GM19463 (cell line): Measurements from ENCODE around the gene UIMC1.
"Not testable (repeated sequence)": the region's sequence is repeated elsewhere in the genome, so short reads cannot be mapped to it uniquely, and the experiment has no call there.

Experiments used
- ATAC-seq: cut with Tn5 transposase; IDR thresholded peaks from one replicate; pipeline ENCODE4 v1.9.1; 2021; ENCODE audit warnings: mild to moderate bottlenecking, moderate library complexity; ENCODE audit not compliant: unreplicated experiment

Gene UIMC1

DNA sequence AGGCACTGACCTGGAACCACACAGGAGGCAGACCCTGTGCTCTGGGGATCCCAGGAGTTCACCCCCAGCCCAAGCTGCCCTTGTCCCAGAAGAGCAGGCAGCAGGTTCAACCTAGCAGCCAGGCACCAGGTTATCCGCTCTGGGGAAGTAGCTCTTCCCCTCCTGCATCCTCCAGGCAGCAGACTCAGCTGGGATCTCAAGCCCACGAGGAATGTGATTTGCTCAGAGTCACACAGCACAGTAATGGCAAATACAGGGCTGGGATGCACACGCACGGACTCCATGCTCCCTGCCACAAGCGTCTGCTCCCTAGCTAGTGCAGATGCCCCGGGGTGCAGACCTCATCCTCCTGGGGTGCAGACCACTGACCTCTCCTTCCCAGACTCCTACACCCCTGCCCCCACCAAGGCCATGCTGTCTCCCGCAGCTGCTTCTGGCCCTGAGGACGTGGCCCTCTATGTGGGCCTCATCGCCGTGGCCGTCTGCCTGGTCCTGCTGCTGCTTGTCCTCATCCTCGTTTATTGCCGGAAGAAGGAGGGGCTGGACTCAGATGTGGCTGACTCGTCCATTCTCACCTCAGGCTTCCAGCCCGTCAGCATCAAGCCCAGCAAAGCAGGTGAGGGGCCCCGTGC, 132.9 kb downstream of the UIMC1 start:
- ATAC-seq: no peak

DNA sequence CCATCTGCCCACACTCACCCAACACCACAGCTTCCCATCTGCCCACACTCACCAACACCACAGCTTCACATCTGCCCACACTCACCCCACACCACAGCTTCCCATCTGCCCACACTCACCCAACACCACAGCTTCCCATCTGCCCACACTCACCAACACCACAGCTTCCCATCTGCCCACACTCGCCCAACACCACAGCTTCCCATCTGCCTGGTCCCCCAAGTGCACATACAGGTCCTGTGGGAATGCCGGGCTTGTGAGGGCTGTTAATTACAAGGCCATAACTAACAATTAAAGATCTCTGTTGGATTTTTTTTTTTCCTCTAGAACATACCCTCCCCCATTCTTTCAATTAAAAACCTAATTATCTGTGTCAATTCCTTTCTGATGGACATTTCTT, 133.6 kb downstream of the UIMC1 start:
- not testable (repeated sequence) for ATAC-seq

DNA sequence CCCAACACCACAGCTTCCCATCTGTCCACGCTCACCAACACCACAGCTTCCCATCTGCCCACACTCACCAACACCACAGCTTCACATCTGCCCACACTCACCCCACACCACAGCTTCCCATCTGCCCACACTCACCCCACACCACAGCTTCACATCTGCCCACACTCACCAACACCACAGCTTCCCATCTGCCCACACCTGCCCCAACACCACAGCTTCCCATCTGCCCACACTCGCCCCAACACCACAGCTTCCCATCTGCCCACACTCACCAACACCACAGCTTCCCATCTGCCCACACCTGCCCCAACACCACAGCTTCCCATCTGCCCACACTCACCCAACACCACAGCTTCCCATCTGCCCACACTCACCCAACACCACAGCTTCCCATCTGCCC, 134.0 kb downstream of the UIMC1 start:
- not testable (repeated sequence) for ATAC-seq

DNA sequence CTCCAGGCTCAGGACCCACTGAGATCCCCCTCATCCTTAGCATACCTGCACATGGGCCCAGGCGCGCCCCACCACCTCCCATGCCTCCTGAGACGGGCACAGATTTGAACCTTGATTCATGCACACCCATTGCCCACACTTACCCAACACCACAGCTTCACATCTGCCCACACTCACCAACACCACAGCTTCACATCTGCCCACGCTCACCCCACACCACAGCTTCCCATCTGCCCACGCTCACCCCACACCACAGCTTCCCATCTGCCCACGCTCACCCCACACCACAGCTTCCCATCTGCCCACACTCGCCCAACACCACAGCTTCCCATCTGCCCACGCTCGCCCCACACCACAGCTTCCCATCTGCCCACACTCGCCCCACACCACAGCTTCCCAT, 135.9 kb downstream of the UIMC1 start:
- ATAC-seq: not testable (repeated sequence)

DNA sequence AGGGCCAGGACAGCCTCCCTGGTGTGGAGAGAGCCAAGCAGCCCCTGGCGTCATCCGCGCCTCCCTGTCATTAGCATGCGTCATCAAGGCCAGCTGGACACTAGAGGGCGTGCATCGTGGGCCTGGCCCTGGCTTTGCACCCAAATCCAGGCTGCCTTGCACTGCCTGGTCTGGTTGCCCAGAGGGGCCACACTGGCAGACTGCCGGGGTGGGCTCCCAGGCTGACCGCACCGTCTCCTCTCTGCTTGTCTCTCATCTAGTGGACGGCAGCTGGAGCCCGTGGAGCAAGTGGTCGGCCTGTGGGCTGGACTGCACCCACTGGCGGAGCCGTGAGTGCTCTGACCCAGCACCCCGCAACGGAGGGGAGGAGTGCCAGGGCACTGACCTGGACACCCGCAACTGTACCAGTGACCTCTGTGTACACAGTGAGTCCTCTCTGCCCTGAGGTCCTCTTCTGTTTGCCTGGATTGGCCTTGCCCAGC, 136.4 kb downstream of the UIMC1 start:
- no peak for ATAC-seq

DNA sequence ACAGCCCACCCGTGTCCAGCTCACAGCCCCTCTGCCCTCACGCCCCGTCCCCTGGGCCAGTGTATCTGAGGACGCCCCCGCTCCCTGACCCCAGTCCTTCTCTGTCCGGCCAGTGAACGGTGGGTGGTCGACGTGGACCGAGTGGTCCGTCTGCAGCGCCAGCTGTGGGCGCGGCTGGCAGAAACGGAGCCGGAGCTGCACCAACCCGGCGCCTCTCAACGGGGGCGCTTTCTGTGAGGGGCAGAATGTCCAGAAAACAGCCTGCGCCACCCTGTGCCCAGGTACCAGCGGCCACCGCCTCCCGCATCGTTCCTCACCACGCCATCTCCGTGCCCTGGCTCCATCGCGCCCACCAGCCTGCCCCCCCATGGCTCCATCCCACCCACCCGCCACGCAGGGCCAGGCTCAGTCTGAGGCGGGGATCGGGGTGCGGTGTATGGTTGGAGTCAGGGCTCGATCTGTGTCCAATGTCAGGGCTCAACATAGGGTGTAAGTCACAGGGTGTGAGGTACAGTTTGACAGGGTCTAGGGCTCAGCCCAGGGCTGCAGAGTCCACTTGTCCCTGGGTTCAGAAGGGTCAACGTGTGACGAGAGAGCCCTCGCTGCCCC, 137.0 kb downstream of the UIMC1 start:
- ATAC-seq: no peak

DNA sequence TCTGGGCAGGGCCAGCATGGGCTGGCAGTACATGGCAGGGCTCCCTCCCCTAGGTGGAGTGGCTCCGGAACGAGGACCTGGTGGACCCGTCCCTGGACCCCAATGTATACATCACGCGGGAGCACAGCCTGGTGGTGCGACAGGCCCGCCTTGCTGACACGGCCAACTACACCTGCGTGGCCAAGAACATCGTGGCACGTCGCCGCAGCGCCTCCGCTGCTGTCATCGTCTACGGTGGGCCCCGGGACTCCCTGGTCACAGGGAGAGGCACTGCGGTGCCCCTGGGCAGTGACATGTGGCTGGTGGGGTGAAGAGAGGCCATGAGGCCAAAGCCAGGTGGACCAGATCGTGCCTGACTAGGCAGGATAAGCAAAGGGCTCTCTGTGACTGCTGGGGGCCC, 137.8 kb downstream of the UIMC1 start:
- no peak for ATAC-seq

DNA sequence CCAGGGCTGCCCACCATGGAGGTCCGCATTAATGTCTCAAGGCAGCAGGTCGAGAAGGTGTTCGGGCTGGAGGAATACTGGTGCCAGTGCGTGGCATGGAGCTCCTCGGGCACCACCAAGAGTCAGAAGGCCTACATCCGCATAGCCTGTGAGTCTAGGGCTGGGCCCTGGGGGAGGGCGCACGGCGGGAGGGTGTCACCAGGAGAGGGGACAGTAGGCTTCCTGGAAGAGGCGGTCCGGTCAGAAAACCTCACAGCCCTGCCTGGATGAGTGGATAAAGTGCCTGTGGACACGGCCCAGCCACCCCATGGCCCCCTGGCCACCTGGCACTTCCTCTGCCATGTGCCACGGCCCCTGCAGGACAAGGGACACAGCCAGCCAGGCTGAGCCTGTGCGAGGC, 138.5 kb downstream of the UIMC1 start:
- ATAC-seq: no peak

DNA sequence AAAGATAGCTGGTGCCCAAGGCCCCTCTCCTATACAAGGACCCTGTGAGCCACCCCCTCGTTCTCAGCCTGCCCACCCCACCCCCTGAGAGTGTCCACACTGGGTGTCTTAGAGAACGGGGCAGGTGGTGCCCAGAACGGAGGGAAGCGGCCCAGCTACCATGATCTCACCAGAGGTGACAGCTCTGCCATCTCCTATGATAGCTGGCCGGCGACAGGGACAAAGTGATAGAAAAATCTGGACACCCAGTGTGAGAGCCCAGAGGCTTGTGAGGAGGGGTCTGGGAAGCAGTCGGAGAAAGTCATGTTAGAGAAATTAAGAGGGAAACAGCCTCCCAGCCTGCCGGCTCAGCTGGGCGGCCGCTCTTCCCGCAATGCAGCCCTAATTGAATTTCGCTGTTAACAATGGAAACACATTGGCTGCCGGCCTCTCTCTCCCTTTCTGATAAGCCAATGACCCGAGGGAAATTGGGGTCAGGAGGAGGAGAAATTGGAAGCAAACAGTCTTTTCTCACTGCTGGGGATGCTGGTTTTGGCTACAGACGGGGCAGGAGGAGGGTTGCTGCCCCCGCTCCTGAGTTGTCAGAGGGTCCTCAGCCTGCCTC, 139.8 kb downstream of the UIMC1 start:
- no peak for ATAC-seq

DNA sequence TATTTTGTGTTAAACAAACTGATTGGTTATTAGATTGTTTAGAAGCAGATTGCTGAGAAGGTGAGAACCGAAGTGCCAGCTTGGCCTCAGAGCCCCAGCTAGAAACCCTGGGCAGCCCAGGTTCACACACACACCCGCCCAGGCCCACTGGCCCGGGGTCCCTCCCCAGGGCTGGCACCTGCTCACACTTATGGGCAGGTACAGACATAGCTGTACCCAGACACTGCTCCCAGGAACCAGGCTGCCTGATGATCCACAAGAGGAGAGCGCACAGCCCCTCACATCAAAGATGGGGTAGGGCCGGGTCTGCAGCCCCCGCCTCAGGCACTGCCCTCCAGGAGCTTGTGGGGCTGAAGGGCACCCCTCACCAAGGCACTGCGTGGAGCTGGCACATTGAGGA, 140.6 kb downstream of the UIMC1 start:
- no peak for ATAC-seq

DNA sequence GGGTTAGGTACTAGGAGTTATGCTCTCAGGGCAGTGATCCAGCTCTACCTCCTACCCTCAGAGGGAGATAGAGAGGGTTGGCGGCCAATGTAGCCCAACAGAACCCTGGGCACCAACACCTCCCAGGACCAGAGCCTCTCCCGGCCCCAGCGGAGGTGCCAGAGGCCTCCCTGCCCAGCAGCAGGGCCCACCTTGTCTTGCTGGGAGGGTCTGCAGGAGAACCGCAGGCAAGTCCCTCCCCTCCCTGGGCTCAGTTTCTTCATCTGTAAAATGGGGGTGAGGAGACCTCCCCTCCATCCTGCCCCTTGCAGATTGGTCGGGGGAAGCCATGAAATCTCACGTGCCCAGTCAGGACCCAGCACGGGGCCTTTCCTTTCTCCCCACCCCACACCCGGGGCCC, 141.8 kb downstream of the UIMC1 start:
- no peak for ATAC-seq

DNA sequence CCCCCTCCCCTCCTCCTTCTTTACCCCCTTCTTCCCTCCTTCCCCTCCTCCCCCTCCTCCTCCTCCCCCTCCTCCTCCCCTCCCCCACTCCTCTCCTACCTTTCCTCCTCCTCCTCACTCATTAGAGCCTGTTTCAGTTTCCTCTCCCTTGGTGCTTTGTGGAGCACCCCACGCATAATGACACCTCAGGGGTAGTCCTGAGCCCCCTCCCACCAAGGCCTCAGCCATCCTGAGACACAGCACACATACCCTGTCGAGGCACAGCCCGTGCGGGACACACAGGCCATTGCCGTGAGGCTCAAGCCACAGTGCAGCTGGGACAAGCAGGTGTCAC, 142.8 kb downstream of the UIMC1 start:
- no peak for ATAC-seq

DNA sequence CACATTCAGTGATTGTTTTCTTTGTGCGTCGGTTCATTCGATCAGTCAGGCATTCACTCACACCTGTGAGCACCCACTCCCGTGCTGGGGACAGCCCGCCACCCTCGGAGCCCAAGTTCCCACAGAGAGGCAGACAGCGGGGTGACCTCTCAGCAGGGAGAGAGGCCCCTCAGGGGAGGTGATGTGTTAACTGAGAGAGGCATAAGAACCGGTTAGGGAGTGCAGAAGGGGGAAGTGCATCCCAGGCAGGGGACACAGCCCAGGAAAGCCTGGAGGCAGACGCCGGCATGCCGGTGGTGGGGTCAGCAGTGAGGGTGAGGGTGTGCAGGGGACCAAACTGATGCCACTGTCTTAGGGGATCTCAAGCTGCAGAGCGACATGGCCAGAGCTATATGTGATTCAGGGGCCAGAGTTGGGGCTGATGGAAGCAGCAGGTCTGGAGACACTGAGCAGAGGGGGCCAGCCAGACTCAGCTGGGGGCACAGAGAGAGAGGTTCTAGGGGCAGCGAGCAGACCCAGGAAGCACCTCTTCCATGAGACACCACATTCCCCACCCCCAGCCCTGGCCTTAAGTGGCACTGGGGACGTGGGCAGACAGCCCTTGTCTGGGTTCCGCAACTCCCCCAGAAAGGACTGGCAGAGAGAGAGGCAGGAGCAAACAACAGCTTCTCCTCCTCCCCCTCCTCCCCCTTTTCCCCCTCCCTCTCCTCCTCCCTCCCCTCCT, 143.4 kb downstream of the UIMC1 start:
- no peak for ATAC-seq

DNA sequence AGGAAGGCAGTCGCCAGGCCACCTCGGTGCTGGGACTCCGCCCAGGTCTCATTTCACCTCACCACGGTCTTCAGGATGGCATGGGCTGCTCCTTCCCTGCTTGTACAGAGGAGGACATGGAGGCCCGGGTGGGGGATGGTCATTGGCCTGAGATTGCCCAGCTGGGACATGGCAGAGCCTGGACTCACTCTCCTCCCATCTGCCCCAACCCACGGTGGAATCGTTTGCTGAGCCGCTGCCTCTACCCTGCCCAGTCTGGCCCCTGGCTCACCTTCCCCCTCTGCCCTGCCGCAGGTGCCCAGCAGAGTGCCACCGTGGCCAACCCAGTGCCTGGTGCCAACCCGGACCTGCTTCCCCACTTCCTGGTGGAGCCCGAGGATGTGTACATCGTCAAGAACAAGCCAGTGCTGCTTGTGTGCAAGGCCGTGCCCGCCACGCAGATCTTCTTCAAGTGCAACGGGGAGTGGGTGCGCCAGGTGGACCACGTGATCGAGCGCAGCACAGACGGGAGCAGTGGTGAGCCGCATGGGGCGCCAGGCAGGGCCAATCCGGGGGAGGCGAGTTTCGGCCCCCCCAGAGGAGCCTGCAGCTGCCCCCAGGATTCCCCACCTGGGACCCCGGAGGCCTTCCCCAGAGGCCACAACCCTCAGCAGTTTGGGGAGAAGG, 144.1 kb downstream of the UIMC1 start:
- no peak for ATAC-seq

DNA sequence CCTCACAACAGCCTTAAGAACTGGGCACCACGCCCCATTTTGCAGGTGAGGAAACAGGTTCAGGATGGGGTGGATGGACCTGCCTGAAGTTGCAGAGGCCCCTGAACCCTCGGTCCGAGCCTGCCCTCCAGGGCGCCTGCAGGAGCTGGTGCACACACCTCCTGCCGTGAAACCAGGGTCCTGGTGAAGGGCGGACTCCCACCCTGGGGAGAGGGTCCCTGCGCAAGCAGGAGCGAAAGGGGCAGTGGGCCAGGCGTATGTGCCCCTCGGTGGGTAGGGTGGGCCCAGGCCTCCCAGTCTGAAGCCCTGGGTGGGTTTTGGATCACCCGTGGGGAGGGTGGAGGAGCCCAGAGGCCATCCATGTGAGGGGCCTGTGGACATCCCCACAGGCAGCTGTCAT, 145.3 kb downstream of the UIMC1 start:
- no peak for ATAC-seq

DNA sequence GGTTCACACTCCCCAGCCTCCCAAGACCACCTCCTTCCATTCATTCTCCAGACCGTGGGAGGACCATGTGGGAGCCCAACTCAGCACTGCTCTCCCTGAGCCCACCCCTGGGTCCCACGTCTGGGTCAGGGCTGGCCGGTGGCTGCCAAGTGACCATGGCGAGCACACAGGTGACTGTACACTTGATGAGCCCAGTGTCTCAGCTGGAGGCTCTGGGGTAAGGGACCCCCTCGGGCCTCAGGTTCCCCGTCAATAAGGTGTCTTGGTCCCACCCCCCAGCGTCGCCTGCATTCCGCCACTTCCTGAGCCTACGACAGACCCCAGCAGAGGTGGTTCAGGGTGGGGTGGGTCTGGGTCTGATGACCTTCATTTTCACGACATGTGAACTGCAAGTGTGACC, 146.2 kb downstream of the UIMC1 start:
- ATAC-seq: no peak

DNA sequence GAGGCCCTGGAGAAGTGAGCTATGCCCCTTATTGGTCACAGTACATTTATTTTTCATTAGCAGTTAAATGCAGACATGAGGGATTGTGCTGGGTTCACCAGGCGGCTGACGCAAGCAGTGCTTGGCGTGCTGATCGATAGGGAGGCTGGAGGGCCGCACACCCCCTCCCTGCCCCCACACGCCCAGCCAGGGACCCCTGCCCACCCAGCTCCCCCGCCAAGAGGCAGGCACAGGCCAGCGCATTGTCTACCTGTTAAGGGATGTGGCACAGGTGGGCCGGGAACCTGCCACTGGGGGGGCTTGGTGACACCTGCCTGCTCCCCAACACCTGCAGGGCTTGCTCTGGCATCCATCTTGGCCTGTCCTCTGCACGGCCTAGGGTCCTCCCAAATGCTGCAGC, 146.7 kb downstream of the UIMC1 start:
- ATAC-seq: no peak

DNA sequence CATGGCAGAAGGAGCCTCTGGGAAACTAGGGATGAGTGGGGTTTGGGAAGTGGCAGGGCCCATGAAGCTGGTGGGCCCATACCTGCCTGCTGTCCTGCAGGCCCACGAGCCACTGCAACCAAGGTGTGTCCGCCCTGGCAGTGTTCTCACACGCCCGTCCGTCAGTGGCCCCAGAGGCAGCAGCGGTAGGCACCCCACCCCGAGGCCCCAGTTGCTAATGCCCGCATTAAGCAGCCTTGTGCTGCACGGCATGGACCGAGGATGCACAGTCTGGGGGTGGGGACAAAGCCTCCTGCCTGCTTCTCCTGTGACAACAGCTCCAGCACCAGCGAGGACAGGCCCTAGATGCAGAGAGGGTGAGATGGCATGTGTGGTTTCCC, 148.7 kb downstream of the UIMC1 start:
- no peak for ATAC-seq

DNA sequence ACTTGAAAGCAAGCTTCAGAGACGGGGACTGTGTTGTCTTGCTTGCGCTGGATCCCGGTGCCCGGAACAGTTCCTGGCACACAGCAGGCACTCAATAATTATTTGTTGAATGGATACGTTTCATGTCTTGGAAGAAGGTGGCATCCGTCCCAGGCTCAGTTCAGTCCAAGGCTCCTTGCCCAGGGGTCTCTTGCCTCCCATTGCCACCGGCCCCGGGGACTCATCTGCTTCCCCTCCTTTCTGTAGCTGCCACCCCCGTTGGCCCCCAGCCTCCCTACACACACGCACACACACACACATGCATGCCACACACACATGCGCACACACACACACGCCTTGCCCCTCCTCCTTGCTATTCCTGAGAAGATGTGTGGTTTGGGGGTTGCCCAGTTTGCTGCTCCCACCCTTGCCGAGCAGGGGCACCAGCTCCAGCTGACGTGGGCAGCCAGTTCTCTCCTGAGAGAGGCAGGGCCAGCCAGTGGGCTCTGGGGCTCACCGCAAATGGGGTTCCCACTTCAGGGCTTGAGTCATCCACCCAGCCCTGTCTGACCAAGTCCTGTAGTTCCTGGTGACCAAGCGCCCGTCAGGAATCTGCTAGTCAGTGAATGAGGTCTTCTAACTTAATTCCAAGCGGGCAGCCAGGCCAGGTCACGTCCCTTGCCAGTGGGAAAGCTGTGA, 149.2 kb downstream of the UIMC1 start:
- no peak for ATAC-seq

DNA sequence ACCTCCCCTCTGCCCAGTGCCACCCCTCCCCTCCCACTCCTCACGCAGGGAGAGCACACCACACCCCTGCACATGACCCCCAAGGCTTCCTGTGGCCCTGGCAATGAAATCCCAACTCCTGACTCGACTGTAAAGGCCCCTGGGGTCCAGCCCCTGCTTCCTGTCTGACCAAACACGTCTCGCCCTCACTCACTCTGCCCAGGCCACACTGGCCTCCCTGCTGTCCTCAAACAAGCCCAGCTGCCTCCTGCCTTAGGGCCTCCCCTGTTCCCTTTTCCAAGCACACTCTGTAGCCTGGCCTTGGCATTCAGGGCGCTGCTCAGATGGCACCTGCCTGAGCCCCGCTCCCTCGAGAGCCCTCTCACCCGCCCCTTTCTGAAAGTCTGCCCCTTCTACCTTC, 149.8 kb downstream of the UIMC1 start:
- no peak for ATAC-seq

DNA sequence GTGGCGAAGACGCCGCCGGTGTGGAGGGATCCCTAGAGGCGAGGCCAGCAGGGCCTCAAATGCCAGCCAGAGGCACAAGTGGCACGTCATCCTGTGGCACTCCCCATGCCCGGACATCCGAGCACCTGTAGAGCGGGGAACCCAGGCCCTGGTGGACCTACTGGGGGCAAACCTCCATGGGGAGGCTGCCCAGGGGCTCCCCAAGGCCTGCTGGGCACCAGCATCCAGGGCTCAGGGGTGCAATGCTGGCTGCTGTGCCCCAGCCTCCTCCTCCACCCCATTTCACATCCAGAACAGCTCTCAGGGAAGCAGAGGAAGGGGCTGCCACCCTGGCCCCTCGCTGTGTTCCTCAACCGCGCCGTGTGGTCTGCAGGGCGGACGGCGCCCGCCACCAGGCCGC, 151.0 kb downstream of the UIMC1 start:
- ATAC-seq: no peak
